ENCODE results near the gene MRFAP1L1.
A peak's percentile ranks its signal among the peaks of the same experiment; 100 is the strongest.
"Not testable (repeated sequence)": the region's sequence is repeated elsewhere in the genome, so short reads cannot be mapped to it uniquely, and the experiment has no call there.

The MRFAP1L1 gene
- total RNA-seq = 6.9 to 38.3 (median 26.0) reads per million in 17 experiments

- DNase-seq = peak; percentile 97 to 99 (median 98)
These were observed at the start of gene MRFAP1L1 for GRCh38 chr4:6709230-6710114. MRFAP1L1 (minus strand) TSS chr4:6709865; CDS start chr4:6709629, 236 bp downstream.

GRCh38 chr4:6758728-6759127, 49.1 kb upstream of the MRFAP1L1 start:
- DNase-seq = no peak

DNA sequence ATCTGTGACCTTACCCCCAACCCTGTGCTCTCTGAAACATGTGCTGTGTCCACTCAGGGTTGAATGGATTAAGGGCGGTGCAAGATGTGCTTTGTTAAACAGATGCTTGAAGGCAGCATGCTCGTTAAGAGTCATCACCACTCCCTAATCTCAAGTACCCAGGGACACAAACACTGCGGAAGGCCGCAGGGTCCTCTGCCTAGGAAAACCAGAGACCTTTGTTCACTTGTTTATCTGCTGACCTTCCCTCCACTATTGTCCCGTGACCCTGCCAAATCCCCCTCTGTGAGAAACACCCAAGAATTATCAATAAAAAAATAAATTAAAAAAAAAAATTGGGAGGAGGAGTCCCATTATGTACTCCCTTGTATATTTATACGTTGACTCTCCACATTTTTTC, 46.7 kb upstream of the MRFAP1L1 start:
- not testable (repeated sequence) for DNase-seq

- no peak for DNase-seq
These were observed 45.6 kb upstream of the MRFAP1L1 start for GRCh38 chr4:6755088-6755753.

DNA sequence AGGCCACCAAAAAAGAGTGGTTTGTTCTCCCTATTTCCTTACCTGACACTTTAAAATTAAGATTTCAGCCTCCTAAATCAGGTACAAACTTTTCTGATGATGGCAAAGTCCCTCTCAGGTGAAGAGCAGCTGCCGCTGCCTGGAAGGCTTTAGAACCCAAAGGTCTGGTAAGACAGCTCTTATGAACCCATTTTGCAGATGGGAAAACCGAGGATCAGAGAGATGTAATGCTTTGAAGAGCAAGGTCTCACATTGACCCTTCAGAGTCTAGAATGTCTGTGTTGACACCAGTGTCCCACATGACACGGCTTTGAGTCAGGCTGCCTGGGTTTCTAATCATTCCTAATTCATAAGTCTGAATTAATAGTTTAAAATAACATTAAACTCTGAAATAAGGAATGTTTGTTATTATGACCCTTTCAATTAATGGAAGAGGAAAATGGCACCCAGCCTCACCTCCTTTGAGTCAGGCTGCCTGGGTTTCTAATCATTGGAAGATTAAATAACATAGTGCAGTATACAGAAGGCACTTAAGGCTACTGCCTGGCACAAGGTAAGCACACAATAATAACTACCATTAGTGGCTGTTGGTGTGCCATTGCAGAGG, 44.9 kb upstream of the MRFAP1L1 start:
- DNase-seq = no peak

DNA sequence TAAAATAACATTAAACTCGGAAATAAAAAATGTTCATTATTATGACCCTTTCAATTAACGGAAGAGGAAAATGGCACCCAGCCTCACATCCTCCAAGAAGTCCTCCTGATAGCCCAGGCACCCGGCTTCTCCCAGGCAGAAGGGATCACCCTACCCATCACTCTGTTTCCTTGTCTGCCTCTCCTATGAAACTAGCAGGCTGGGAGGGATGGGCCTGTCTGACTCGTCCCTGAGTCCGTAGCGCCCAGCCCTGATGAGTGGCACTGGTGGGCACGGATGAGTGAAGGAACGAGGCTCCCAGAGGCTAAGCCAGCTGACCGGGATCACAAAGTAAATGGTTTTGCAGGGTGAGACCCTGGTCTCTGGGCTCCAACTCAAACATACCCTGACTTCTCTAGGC, 44.2 kb upstream of the MRFAP1L1 start:
- DNase-seq = no peak

DNA sequence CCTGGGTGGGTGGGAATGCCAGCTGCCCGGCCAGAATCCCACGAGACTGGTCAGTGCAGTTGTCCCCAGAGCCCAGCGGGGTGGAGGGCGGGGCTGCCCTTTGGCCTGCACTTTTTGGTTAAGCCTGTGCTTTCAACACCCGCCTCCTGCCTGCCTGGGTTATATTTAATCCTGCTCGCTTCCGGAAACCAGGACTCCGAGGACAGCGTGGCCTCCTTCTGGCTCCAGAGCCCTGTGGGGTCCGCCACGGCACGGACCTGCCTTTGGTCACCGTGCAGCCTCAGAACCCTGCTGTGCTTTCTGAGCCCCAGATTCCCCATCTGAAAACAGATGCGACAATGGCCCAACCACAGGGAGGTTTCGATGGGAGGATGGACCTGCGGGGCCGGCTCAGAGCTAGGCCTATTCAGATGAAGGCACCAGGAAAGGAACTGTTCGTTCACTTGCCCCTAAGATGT, 43.5 kb upstream of the MRFAP1L1 start:
- peak in 2 of 4 experiments; percentile 39 to 43 for DNase-seq

DNA sequence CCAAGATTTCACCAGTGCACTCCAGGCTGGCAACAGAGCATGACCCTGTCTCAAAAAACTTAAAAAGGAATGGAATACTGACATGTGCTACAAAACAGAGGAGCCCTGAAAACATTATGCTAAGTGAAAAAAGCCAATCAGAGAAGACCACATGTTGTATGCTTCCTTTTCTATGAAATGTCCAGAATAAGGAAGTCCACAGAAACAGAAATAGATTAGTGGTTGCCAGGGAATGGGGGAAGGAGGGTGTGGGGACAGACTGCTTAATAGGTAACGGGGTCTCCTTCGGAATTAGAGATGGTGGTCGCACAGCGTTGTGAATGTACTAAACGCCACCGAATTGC, 42.8 kb upstream of the MRFAP1L1 start:
- DNase-seq = peak; percentile 30 to 74 (median 56)

DNA sequence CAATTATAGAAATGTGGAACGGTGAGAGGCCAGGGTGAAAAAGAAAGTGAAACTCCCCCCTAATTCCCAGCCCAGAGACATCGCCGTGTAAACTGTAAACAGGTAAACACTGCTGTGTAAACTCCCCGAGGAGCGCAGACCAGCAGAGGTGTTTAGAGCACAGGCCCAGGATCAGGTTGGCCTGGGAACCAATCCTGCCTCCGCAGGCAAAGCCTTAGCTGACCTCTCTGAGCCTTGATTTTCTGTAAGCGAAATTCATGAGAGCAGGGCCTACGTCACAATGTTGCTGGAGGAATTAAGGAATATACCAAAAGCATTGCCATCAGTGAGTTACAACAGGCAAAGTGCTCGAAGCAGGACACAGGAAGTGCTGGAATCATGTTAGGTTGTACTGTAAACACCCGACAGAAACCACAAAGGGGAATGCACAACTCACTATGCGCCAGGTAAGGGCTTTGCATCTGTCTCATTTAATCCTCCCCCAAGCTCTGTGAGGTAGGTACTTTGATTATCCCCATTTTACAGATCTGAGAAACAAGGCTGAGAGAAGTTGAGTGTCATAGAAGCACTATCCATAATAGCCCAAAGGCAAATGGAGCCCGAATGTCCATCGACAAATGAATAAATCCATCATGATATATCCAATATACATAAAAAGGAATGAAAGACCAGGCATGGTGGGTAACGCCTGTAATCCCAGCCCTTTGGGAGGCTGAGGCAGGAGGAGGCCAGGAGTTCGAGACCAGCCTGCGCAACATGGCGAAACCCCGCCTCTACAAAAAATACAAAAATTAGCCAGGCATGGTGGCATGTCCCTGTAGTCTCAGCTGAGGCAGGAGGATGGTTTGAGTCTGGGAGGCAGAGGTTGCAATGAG, 42.2 kb upstream of the MRFAP1L1 start:
- no peak for DNase-seq

DNA sequence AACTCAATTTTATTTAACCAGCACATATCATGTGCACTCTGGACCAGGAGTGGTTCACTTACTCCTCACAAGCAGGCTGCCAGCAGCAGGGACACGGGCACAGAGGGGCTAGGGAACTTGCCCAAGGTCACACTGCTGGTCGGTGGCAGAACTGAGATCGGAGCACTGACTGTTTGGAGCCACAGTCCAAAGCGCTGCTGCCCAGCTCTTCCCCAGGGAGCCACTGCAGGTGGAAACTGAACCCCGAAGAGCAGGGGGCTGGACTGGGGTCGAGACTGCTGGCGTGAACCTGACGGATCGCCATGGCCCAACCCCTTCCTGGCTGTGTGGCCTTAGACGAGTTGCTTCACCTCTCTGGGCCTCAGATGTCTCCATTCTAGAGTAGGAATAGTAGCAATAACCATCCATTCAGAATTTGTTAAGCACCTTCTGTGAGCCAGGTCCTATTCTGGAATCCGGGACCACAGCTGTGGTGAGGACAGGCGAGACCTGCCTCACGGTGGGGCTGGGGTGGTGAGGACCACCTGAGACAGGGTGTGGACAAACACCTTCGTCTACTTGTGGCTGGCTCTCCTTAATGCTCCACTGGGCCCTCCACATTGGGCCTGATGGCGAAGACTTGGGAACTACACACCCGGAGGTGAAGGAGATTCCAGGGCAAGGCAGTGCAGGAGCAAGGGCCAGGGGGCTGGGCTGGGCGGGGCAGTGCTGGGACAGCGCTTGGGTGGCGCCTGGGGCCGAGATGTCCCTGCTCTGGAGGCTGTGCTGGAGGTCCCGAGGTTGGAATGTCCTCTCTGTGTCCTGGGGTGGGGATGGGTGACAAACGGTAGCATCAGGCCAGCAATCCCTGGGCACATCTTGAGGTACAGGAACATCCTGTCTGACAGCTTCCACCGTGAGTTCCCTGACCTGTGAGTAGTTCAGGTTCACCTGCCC, 40.9 kb upstream of the MRFAP1L1 start:
- DNase-seq = no peak

DNA sequence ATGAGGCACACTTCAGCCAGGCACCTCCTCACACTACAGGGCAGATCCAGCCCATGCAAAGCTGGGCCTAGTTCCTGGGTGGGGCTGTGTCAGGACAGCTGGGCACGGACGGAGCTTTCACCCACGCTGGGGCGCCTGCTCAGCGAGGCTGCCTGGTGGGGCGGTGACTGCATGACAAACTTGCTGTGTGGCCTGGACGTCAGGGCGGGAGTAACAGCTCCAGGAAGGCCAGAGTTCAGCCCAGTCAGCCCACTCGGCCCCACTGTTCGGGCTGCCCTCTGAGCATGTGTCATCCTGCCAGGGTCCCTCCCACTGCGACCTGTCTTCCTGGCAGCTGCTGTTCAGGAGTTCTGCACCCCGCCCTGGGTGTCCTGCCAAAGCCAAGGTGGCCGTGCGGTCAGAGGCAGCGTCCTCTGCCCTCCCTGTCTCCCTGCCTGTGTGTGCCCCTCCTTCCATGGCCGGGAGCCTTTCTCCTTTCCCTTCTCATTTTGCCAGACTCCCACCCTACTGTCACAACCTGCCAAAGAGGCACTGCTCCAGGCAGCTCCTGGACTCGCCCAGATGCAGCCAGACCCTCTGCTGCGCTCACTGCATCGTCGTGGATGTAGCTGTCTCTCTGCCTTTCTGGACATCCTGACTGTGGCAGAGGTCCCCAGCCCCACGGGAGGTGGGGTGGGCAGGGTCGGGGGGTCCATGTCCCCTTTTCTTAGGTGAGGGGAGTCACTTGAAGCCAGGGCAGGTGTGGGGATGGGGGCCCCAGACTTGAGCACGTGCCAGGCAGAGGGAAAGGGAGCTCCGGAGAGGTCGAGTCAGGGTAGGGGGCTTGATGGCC, 39.9 kb upstream of the MRFAP1L1 start:
- DNase-seq = peak; percentile 69 to 88 (median 82)

DNA sequence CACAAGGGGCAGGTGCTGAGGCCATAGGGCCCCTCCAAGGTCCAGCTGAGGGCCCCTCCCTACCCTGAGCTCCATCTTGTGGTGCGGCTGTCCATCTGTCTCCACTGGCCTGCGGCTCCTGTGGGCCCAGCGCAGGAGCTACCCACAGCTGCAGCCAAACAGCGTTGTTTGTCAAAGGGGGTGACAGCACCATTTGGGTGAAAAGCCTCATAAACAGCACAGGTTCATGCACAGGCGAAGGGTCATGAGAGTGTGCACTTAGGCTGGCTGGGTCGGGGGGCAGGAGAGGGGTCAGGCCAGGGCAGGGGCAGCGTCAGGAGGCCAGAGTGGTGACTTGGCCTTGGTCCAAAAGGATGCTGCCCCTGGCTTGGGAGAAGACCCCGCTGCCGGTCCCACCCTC, 38.6 kb upstream of the MRFAP1L1 start:
- no peak for DNase-seq

DNA sequence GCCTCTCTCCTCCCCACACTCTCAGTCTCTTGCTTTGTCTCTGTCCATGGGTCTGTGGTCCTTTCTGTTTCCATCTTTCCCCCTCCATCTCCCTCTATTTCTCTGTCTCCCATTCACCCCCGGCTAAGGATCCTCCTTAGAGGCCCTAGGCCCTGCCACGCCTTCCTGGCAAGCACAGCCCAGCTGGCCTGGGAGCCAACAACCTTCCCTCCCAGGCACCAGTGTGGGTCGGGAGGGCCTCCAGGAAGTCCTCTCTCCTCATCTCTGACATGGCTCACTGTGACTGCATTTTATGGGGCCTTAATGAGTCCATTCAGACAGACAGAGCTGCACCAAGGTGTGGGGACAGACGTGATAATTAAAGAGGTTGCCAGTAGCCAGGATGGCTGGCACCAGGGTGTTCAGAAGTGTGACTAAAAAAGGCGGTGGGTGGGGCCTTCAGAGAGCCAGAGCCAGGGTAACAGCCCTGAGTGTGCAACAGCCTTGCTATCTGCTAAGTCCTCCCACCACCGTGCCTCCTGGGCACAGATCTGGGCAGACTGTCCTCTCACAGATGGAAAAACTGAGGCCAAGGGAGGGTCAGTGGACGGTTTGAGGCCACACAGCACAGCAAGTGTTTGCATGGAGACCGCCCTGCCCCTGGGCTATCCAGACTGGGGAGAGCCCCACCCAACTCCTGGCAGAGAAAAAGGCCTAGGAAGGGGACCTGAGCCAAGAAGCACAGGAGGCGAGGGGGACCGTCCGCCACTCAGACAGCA, 37.8 kb upstream of the MRFAP1L1 start:
- DNase-seq = no peak

DNA sequence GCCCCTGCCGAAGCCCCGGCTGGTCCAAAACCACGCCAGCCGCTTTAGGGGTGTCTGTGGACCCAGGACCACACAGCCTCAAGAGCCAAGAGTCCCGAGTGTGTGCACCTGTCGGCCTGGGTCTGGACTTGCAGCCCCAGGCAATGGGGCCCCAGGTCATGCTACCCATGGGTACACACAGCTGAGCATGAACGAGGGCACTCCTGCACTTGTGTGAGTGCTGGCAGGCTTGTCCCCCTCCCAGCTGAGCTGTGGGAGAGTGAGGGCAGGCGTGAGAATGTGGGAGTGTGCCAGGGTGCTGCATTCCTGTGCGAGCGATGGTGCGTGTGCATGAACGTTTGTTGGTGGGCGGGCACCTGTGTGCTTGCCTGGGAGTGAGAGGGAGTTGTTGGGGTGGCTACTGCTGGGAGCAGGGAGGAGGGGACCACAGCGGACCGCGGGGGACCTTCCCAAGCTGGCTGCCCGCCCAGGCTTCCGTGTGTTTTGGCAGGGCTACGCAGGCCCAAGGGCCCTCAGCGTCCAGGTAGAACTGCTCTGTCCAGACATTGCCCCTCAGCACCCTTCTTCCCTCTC, 37.1 kb upstream of the MRFAP1L1 start:
- no peak for DNase-seq

GRCh38 chr4:6742989-6743388, 33.3 kb upstream of the MRFAP1L1 start:
- DNase-seq = no peak

GRCh38 chr4:6742507-6742906, 32.8 kb upstream of the MRFAP1L1 start:
- DNase-seq = no peak

DNA sequence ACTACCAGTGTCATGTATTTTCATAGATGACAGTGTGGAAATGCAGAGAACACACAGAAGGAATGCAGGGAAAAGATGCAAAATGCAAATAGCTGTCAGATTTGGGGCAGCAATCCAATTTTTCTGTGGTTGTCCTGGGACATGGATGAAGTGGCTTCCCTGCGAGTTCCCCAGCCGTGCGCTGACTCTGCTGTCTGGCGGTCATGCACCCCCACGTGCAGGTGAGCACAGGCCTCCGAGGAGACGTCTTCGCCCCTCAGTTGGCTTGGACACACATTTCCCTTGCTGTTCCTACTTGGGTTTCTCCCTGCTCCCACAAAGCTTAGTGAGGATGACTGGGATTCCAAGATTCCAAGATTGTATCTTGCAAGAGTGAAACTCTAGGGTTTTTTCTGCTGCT, 30.7 kb upstream of the MRFAP1L1 start:
- DNase-seq = no peak

DNA sequence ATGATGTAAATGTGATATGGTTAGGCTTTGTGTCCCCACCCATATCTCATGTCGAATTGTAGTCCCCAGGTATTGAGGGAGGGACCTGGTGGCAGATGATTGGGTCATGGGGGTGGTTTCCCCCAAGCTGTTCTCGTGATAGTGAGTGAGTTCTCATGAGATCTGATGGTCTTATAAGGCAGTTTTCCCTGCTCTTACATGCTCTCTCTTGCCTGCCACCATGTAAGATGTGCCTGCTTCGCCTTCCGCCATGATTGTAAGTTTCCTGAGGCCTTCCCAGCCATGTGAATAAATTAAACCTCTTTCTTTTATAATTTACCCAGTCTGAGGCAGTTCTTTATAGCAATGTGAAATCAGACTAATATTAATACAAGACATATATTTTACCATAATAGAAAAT, 30.3 kb upstream of the MRFAP1L1 start:
- DNase-seq = no peak

DNA sequence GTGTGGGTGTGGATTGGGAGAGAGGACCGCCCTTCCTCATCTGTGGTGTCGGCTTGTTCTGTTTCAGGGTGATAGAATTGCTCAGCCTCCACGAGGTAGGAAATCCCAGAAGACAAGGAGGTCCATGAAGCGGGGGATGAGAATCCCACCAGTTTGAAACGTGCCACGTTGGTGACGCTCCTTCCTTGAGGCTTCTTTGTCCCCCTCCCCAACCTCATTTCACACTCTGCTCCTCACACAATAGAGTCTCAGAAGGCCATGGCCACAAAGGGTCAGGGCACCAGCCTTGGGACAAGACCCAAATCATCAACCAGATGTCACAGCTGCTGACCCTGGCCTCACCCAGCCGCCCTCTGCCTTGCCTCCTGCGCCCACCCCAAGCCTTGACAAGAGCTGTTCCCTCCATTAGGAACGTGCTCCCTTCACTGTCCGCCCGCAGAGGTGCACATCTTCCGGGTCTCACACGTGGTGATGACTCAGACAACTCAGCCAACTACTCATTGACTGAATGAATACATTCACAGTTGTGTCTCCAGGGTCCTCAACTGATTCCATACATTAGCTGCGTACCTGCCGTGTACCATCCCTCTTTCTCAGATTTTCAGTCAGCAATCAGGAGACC, 24.6 kb upstream of the MRFAP1L1 start:
- peak in 1 of 4 experiments; percentile 27 for DNase-seq
